Transverse colon (tissue), 4 donors: ENCODE results near the gene STMN3. TPM values are rescaled to one million over a fixed set of nuclear protein-coding genes. Genes with fewer than 3 reads are reported as not detected.

ENCODE experiments used
- small RNA-seq, 4 donors: library from RNA; depleted of rRNA; stranded (forward); fragments of <200 nt; gene quantifications; one replicate each; pipeline ENCODE3, GENCODE V24; 2016
- total RNA-seq, 4 donors: library from RNA; depleted of rRNA; stranded (reverse); fragments of >200 nt; gene quantifications; one replicate each; pipeline ENCODE4 v1.1.0, GENCODE V29; 2016

STMN3 gene
- total RNA-seq, 4 donors from 2014 or later, result 0.75 to 7.1 (median 4.4) TPM

Small RNAs within 50 kb of the gene (small RNA-seq; reads per million reads assigned to genes)
- gene TNFRSF6B, result 0 reads per million in 4 donors

Other genes starting within 250 kb of the STMN3 start
- gene KCNQ2, start 180.8 kb downstream of the STMN3 start, total RNA-seq, result under 1 TPM in 3 of 4 donors, not detected in 1; 0.32 to 0.41 (median 0.37) TPM
- gene EEF1A2, start 154.3 kb downstream of the STMN3 start, total RNA-seq, result 1 to 10 TPM in 3 of 4 donors, under 1 TPM in 1; 0.75 to 5.0 (median 3.3) TPM
- 100 to 1,000 TPM; 320 to 695 (median 517) TPM for gene PPDPF, start 132.7 kb downstream of the STMN3 start, total RNA-seq
- gene PTK6, start 116.0 kb downstream of the STMN3 start, total RNA-seq, result 100 to 1,000 TPM in 2 of 4 donors, 10 to 100 TPM in 2; 90.5 to 147 (median 103) TPM
- under 1 TPM in 1 of 4 donors, not detected in 3; 0.79 TPM for gene SRMS, start 105.7 kb downstream of the STMN3 start, total RNA-seq
- not detected for gene FNDC11, start 99.3 kb downstream of the STMN3 start, total RNA-seq
- gene HELZ2, start 79.2 kb downstream of the STMN3 start, total RNA-seq, result 10 to 100 TPM; 32.9 to 49.4 (median 38.8) TPM
- 10 to 100 TPM in 3 of 4 donors, 1 to 10 TPM in 1; 9.0 to 20.3 (median 13.5) TPM for gene GMEB2, start 26.3 kb downstream of the STMN3 start, total RNA-seq
- gene RTEL1, start 4.9 kb upstream of the STMN3 start, total RNA-seq, result 10 to 100 TPM; 18.8 to 84.9 (median 24.1) TPM
- gene TNFRSF6B, start 43.2 kb upstream of the STMN3 start, total RNA-seq, result 10 to 100 TPM in 3 of 4 donors, 1 to 10 TPM in 1; 4.2 to 34.4 (median 13.6) TPM
- 10 to 100 TPM; 46.2 to 75.4 (median 56.2) TPM for gene ARFRP1, start 54.6 kb upstream of the STMN3 start, total RNA-seq
- gene ZGPAT, start 54.6 kb upstream of the STMN3 start, total RNA-seq, result 100 to 1,000 TPM in 2 of 4 donors, 10 to 100 TPM in 2; 29.1 to 346 (median 76.5) TPM
- gene LIME1, start 83.2 kb upstream of the STMN3 start, total RNA-seq, result 10 to 100 TPM; 24.4 to 91.1 (median 44.0) TPM
- 10 to 100 TPM; 26.3 to 50.2 (median 47.7) TPM for gene SLC2A4RG, start 86.4 kb upstream of the STMN3 start, total RNA-seq
- gene ZBTB46, start 177.8 kb upstream of the STMN3 start, total RNA-seq, result 1 to 10 TPM; 2.3 to 6.0 (median 5.3) TPM
- not detected for gene ABHD16B, start 208.1 kb upstream of the STMN3 start, total RNA-seq
- 10 to 100 TPM; 40.8 to 67.0 (median 62.6) TPM for gene TPD52L2, start 211.8 kb upstream of the STMN3 start, total RNA-seq
- gene DNAJC5, start 241.7 kb upstream of the STMN3 start, total RNA-seq, result 10 to 100 TPM; 59.9 to 77.3 (median 71.4) TPM